Stimulated activated CD8-positive, alpha-beta memory T cell treated with anti-CD3 and anti-CD28 coated beads, Interleukin-4, amount 100 ng/mL, for 4 hours (primary cell): Measurements from ENCODE around the gene LHFPL3.
"Not testable (repeated sequence)": the region's sequence is repeated elsewhere in the genome, so short reads cannot be mapped to it uniquely, and the experiment has no call there.

ENCODE experiments used
- DNase-seq, 2 donors: peaks; one replicate each; pipeline ENCODE4 v3.0.0-alpha.2; 2020; ENCODE audit warnings: low read depth in 2 of 2, low spot score in 1 of 2

LHFPL3 gene

DNA sequence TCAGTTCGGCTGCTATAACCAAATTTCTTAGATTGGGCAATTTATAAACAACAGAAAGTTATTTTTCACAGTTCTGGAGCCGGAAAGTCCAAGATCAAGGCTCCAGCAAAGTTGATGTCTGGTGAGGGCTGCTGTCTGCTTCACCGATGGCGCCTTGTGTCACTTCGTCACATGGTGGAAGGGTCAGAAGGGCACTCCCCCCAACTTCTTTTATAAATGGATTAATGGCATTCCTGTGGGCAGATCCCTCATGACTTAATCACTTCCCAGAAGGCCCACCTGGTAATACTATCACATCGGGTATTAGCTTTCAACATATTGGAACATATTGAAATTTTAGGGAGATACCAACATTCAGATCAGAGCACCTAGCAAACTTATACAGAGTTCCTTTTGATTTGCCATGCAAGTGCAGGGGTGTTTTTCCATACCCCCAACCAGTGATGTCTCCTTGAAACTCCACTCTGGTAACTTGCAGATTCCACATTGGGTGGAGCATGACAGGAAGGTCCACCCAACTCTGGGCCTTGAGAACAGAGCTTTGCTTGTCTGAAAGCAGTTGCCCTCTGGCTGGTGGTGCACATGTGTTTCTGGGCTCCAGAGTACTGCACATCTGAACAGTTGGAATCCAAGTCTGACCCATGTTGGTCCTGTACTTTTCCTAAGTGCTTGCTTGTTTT lies 600.5 kb downstream of the LHFPL3 start:
- no peak for DNase-seq

DNA sequence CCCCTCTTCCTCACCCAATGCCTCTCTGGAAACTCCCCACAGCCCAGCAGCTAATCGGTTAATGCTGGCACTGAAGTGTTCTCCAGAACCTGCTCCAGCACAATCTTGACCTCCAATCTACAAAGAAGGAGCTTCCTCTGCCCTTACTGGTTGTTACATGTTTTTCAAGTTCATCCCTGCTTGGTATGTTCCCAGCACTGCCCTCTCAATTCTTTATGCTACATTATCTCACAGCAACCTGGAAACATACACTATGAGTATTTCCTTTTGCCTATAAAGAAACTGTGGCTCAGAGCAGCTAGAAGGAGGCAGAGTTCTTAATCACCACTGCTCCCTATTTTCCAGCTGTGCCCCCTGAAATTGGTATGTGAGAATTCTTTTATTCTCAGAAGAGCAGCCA lies 601.5 kb downstream of the LHFPL3 start:
- no peak for DNase-seq

DNA sequence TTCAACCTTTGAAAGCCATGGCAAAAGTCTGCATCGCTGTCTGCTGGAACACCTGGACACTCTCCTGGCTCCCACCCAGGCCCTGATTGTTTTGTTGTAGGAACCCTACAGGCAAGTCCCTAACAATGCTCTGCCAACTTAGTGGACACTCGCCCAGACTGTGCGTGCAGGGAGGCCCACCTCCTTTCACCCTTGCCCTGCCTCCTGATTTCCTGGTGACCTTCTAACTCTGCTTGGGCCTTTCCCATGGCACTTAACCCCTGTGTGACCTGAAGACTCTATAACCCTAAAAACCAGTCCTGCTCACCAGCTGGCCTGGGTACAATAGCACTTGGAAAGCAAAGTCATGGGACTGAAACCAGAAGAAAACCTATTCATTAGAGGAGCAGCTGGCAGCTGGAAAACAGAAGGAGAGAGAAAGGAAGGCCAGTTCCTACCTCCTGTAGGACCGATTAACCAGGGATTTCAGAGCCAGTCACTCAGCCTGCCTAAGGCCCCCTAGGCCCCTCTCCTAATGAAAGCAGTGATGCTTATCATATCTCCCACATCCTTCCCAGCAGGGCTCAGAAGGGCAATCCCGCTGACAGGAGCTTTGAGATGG lies 602.9 kb downstream of the LHFPL3 start:
- no peak for DNase-seq

DNA sequence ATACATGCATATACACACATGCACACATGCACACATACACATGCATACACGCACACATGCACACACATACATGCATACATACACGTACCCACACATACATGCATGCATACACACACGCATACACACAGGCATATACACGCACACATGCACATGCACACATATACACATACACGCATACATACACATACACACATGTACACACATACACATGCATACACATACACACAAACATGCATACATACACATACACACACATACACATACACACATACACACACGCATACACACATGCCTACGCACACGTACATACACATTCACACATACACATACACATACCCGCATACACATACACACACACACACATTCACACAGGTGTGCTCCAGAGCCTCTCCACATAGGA lies 604.6 kb downstream of the LHFPL3 start:
- no peak for DNase-seq

DNA sequence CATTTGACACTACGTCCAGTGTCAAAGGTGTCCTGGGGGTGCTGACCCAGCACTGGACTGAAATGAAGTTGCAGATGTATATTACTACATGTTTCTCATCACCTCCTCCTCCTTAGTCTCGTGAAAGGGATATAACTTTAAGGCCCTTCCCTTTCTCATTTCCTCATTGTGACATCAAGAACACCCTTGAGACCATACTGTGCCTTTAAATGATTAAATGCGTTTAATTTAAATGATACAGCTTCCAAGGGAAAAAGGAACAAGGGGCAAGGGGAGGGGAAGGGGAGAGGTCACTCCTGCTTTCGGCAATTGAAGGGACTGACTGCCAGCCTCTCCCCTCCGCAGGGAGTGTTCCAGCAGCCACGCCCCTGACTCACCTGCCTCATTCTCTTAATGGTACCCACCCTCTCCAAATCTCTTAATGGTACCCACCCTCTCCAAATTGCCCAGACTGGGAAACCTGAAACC lies 605.2 kb downstream of the LHFPL3 start:
- DNase-seq = no peak

DNA sequence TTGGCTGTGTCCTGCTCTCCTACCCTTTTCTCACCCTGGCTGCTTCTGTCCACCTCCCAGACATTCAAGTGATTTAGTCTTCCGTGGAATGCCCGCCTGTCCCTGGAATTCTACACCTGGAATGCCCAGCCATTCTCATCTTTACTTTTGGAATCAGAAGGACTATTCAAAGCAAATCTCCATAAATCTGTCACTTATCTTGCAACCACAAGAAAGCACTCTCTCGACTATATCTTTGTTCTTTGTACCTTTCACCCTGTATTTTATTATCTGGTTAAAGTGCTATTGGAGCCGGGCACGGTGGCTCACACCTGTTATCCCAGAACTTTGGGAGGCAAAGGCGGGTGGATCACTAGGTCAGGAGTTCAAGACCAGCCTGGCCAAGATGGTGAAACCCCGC lies 606.3 kb downstream of the LHFPL3 start:
- no peak for DNase-seq

DNA sequence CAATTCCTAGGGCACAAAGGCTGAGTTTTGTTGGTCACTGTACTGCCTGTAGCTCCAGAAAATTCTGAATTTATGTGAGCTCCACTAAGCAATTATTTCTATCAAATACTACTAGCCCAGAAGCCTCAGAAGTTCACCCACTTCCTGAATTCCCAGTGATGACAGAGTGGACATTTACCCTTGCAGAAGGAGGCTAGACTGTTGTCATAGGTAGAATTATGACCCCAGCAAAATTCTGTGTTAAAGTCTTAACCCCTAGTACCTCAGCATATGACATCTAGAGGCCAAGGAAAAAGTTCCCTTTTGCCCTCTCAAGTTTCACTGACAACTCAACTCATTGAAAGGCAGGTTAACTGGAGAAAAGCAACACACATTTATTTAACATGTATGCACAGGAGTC lies 606.9 kb downstream of the LHFPL3 start:
- DNase-seq = no peak

DNA sequence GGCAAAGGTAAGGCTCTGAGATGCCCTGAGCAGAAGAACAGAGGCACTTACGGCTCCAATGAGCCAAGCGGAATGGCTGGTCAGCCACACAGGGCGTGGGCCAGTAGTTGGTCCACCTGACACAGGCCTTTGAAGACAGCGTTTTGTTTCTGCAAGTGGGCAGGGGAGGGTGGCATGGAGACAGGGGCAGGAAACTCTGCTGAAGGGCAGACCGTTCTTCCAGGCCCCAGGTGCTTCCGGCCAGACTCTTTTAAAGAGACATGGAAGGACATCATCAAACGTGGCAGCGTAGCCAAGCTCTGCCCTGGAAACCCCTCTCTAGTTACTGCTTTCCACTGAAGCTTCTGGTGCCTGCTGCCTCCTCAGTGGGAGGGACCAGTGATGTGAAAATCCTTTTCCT lies 608.1 kb downstream of the LHFPL3 start:
- no peak for DNase-seq

DNA sequence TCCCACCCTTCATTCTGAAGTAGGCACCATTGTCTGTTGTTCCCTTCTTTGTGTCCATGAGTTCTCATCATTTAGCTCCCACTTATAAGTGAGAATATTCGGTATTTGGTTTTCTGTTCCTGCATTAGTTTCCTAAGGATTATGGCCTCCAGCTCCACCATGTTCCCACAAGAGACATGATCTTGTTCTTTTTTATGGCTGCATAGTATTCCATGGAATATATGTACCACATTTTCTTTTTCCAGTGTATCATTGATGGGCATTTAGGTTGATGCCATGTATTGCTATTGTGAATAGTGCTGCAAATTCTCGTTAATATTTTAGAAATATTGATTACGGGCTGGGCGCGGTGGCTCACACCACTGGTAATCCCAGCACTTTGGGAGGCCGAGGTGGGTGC lies 609.1 kb downstream of the LHFPL3 start:
- not testable (repeated sequence) for DNase-seq

DNA sequence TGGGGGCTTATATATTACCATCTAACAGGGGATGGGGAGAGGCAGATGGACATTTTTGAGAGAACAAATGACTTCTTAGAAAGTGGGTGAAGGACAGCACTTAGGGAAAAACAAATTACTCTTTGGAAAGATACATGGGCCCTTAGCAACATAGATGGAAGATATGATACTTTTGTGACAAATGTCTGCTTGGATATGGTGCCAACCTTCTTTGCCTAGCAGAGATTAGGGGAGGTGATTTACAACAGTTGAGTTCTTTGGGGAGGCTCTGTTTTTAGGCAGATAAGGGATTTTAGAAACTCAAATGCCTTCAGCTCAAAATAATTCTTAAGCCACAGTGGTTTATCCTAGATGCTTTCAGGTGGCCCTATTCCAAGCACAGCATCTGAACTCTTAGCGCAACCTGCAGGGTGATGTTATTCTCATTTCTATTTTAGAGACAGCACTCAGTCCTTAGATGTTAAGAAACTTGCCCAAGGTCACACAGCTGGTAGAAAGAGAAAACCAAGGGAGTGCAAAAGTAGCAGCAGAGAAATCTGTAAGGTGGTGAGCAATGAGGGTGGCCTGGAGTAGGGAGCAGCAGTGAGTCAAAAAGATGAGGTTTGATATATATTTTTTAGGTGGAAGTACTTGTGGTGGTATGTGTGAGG lies 610.5 kb downstream of the LHFPL3 start:
- no peak for DNase-seq

DNA sequence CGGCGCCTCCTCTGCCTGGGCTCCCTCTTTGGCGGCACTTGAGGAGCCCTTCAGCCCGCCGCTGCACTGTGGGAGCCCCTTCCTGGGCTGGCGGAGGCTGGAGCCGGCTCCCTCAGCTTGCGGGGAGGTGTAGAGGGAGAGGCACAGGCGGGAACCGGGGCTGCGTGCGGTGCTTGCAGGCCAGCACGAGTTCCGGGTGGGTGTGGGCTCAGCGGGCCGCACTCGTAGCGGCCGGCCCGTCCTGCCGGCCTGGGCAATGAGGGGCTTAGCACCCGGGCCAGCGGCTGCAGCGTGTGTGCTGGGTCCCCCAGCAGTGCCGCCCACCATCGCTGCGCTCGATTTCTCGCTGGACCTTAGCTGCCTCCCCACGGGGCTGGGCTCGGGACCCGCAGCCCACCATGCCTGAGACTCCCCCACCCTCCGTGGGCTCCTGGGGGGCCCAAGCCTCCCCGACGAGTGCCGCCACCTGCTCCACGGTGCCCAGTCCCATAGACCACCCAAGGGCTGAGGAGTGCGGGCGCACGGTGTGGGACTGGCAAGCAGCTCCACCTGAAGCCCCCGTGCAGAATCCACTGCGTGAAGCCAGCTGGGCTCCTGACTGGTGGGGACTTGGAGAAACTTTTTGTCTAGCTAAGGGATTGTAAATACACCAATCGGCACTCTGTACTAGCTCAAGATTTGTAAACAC lies 611.8 kb downstream of the LHFPL3 start:
- no peak for DNase-seq

DNA sequence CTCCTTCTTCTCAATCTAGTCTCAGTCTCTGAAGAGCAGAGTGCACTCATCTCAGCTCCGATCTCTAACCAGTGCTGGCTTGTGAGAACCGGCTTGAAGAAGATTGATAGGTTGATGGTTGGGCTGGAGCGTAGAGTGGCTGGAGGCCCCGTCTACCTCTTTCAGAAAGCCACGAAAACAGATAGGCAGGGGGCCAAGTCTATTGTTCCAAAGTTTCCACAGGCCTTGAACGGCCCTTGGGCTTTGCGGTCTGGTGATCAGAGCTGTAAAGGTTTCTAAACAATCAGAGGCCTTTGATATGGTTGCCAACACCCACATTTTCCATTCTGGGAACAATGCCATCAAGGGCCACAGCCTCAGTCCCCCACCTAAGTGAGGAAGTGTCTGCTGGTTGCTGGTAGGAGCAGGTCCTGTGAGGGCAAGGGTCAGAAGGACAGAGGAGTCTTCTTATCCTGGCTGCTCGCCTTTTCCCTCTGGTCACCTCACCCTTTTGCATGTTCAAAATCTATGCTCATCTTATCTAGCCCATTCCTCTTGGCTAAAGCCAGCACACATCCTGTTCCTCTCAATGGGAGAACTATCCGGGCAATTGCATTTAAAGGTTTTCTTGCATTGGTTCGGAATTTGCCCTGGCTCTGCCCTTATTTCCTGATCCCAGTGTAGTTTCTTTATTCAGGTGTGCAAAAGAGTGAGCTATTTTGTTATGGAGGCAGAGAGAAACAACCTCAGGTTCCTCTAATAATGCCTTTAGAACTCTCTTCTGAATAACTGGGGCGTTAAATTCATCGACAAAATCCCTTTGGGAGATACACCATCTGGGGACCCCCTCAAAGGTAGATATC lies 615.3 kb downstream of the LHFPL3 start:
- DNase-seq = peak; percentile 28 to 46

DNA sequence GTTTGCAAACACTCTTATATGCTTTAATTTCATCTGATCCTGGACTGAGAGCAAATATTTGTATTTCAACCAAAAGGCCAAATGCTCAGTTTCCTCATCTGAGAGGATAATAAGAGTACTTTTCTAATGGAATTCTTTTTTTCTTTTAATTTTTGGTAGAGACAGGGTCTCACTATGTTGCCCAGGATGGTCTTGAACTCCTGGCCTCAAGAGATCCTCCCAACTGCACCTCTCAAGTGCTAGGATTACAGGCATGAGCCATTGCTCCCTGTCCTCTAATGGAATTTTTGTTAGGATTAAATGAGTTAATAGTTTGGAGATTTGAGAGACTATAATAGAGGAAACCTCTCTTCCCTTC lies 617.2 kb downstream of the LHFPL3 start:
- DNase-seq = no peak

DNA sequence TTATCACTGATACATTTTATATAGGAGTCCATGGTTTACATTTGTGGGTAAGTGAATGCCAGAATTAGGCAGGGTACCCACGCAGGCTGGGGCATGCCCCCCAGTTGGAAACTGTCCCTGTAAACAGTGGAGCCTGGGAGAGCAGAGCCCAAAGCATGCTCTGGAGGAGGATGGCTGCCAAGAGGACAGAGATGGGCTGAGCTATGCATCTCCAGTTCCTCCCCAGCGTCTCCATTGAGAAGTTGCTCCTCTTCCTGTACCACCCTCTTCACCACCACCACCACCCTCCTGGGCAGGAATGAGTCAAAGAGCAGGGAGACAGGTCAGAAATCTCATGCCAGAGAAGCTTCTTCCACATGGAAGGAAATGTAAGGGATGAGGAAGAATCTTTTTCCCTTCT lies 617.9 kb downstream of the LHFPL3 start:
- DNase-seq = no peak

DNA sequence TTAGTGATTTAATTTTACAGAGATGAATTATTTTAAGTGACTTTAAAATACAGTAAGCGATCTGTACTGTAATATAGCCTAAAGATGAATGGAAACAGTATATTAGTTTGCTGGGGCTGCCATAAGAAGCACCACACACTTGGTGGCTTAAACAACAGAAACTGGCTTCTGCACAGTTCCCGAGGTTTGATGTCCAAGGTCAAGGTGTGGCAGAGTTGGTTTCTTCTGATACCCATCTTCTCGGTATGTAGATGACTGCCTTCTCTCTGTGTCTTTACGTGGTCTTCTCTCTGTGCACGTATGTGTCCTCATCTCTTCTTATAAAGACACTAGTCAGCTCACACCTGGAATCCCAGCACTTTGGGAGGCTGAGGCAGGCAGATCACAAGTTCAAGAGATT lies 621.6 kb downstream of the LHFPL3 start:
- no peak for DNase-seq

DNA sequence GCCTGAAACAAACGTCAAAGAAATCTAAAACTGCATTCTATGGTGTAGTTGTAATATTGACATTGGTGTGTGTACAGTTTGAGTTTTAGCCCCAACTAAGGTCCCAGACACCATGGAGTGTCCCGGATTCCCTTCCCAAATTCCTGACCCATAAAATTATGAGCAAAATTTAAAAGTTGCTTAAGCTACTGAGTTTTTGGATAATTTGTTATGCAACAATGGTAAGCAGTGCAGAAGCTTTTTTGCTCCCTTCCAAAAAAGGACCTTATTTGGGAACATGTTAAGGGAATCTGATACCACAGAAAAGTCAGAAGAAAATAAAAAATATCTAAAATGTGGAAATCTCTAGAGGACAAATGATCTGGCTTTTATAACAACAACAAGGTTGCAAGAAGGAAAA lies 622.4 kb downstream of the LHFPL3 start:
- DNase-seq = no peak

DNA sequence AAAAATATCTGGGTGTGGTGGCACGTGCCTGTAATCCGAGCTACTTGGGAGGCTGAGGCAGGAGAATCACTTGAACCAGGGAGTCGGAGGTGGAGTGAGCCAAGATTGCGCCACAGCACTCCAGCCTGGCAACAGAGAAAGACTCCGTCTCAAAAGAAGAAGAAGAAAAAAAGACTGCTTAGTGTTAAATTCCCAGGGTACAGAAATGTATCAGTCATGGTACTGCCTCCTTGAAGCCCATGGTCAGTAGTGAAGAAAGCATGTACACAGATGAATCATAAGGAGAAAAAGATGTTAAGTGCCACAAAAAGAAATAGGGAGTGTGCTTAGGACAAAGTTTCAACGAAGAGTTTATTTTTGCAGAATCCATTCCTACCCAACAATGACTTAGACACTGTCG lies 623.1 kb downstream of the LHFPL3 start:
- no peak for DNase-seq

DNA sequence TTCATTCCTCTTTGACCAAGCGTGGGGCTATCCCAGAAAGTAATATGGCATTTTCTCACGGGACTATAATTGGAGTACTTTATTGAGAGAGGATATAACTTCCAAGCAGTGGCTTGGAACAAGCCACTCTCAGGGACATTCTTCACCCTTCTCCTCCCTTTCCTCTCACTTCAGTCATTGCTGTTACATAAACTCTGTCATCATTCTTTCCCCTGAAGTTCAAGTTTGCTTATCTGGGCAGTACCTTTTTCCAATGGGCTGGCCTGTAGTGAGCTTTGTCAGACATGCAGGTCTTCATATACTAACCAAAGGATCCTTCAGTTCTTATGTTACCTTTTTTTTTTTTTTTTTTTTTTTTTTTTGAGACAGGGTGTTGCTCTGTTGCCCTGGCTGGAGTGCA lies 626.9 kb downstream of the LHFPL3 start:
- DNase-seq = no peak
